ENCODE data around the gene UBE3B. TPM values are rescaled to one million over a fixed set of nuclear protein-coding genes. Genes with fewer than 3 reads are reported as not detected.

UBE3B gene
- total RNA-seq, 1 experiment from 2014 or later = 29.3 TPM

- POLR2A ChIA-PET = no interaction called here
- Mint-ChIP-seq H3K36me3 (peaks cover 73% of the 10 kb centered on the region), H3K4me1 (peaks cover 7% of the 10 kb centered on the region), H3K27me3 (ENCODE audit: low read depth) (no peaks in the 10 kb centered on the region), H3K27ac (no peak overlapping the region), H3K4me3 (no peak overlapping the region), H3K9me3 (no peaks in the 10 kb centered on the region)
- DNase-seq (ENCODE audit: low spot score) (no peak), ATAC-seq (no peak)
- CTCF ChIA-PET = interaction anchor here (0.6 to 0.9 kb wide), 2 partner anchors 24 to 146 kb away, joined by 3 to 4 read pairs; no protein-coding TSS in a partner anchor
- TF ChIP-seq NFATC4 (CRISPR knock-in tag; IDR thresholded peaks at IDR 0.05) (no peak), FOXK1 (CRISPR knock-in tag; IDR thresholded peaks at IDR 0.05) (no peak), ZBTB21 (CRISPR knock-in tag; IDR thresholded peaks at IDR 0.05; ENCODE audit: borderline replicate concordance) (no peak), RELA (CRISPR knock-in tag; IDR thresholded peaks at IDR 0.05; ENCODE audit: borderline replicate concordance) (no peak), NR1H2 (CRISPR knock-in tag; IDR thresholded peaks at IDR 0.05) (no peak), OVOL2 (CRISPR knock-in tag; IDR thresholded peaks at IDR 0.05; ENCODE audit: borderline replicate concordance) (no peak), EMX1 (CRISPR knock-in tag; IDR thresholded peaks at IDR 0.05) (no peak), MAX (CRISPR knock-in tag; IDR thresholded peaks at IDR 0.05) (no peak), ETV6 (CRISPR knock-in tag; IDR thresholded peaks at IDR 0.05) (no peak), FOXP4 (CRISPR knock-in tag; IDR thresholded peaks at IDR 0.05) (no peak), TP53 (CRISPR knock-in tag; IDR thresholded peaks at IDR 0.05) (no peak), ZNF281 (CRISPR knock-in tag; IDR thresholded peaks at IDR 0.05) (no peak), ZNF121 (CRISPR knock-in tag; IDR thresholded peaks at IDR 0.05) (no peak), ATF2 (CRISPR knock-in tag; IDR thresholded peaks at IDR 0.05; ENCODE audit: borderline replicate concordance, low read depth) (no peak), GTF2I (CRISPR knock-in tag; conservative IDR thresholded peaks at IDR 0.05) (no peak), NR3C1 (CRISPR knock-in tag; conservative IDR thresholded peaks at IDR 0.05; ENCODE audit: low read depth) (no peak), NR2C2 (CRISPR knock-in tag; IDR thresholded peaks at IDR 0.05) (no peak), IRF2 (CRISPR knock-in tag; IDR thresholded peaks at IDR 0.05; ENCODE audit: borderline replicate concordance, low read depth) (no peak)
Measured at GRCh38 chr12:109452489-109452888, 24.9 kb upstream of the UBE3B start.

GRCh38 chr12:109455706-109456105, 21.7 kb upstream of the UBE3B start:
- DNase-seq (ENCODE audit: low spot score) (no peak), ATAC-seq (no peak)
- Mint-ChIP-seq H3K36me3 (peaks cover 64% of the 10 kb centered on the region), H3K4me1 (peaks cover 38% of the 10 kb centered on the region), H3K27ac (peak overlapping the region; percentile 75), H3K9me3 (no peaks in the 10 kb centered on the region), H3K4me3 (no peak overlapping the region), H3K27me3 (ENCODE audit: low read depth) (no peaks in the 10 kb centered on the region)
- POLR2A ChIA-PET = no interaction called here
- CTCF ChIA-PET = interaction anchor here (0.9 to 1.3 kb wide), 2 partner anchors 16 to 27 kb away, joined by 3 read pairs; no protein-coding TSS in a partner anchor
- no peak for TF ChIP-seq ZNF219 (CRISPR knock-in tag; IDR thresholded peaks at IDR 0.05; ENCODE audit: borderline replicate concordance)
- TF ChIP-seq ZNF138 (CRISPR knock-in tag; conservative IDR thresholded peaks at IDR 0.05) = no peak
- no peak for TF ChIP-seq ZNF281 (CRISPR knock-in tag; IDR thresholded peaks at IDR 0.05)
